Measurements from ENCODE around the gene KCNAB2.

KCNAB2 gene

DNA sequence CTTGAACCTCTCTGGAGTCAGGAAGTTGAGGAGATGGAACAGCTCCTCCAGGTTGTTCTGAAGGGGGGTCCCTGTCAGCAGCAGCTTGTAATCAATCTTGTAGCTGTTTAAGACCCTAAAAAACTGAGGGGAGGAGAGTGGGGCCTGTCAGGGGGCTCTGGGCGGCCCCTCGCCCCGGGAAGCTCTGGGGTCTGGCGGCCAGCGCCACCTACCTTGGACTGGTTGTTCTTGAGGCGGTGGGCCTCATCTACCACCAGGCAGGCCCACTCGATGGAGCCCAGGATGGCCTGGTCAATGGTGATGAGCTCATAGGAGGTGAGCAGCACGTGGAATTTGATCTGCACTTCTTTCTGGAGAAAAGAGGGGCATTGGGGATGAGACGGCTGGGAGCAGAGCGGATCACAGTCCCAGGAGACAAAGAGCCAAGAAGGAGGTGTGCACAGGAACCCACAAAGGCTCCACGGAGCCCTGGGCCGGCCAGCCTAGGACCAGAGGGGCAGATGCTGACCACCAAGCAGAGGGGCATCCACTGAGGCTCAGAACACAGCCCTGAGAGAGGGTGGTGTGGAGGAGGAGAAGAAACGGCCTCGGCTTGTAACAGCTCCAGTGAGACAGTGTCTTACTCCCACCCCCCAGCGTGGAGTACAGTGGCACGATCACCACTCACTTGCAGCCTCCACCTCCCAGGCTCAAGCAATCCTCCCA is 91.0 kb downstream of the KCNAB2 start:
- TF ChIP-seq, protein P1, sequence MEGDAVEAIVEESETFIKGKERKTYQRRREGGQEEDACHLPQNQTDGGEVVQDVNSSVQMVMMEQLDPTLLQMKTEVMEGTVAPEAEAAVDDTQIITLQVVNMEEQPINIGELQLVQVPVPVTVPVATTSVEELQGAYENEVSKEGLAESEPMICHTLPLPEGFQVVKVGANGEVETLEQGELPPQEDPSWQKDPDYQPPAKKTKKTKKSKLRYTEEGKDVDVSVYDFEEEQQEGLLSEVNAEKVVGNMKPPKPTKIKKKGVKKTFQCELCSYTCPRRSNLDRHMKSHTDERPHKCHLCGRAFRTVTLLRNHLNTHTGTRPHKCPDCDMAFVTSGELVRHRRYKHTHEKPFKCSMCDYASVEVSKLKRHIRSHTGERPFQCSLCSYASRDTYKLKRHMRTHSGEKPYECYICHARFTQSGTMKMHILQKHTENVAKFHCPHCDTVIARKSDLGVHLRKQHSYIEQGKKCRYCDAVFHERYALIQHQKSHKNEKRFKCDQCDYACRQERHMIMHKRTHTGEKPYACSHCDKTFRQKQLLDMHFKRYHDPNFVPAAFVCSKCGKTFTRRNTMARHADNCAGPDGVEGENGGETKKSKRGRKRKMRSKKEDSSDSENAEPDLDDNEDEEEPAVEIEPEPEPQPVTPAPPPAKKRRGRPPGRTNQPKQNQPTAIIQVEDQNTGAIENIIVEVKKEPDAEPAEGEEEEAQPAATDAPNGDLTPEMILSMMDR (IDR thresholded peaks at IDR 0.05; ENCODE audit: control insufficient read depth, extremely low read depth, insufficient read depth): no peak
- no peak for DNase-seq (ENCODE audit: low read depth)
- H3K4me3 ChIP-seq (ENCODE audit: low read depth, low read length): no peak overlapping the region

GRCh38 chr1:6137758-6138157 is 92.1 kb downstream of the KCNAB2 start:
- no peak overlapping the region for H3K4me3 ChIP-seq (ENCODE audit: low read depth, low read length)
- TF ChIP-seq, protein P1 (IDR thresholded peaks at IDR 0.05; ENCODE audit: control insufficient read depth, extremely low read depth, insufficient read depth): no peak
- no peak for DNase-seq (ENCODE audit: low read depth)

GRCh38 chr1:6140413-6140812 is 94.7 kb downstream of the KCNAB2 start:
- DNase-seq (ENCODE audit: low read depth): no peak
- H3K4me3 ChIP-seq (ENCODE audit: low read depth, low read length): no peak overlapping the region
- TF ChIP-seq, protein P1 (IDR thresholded peaks at IDR 0.05; ENCODE audit: control insufficient read depth, extremely low read depth, insufficient read depth): no peak

DNA sequence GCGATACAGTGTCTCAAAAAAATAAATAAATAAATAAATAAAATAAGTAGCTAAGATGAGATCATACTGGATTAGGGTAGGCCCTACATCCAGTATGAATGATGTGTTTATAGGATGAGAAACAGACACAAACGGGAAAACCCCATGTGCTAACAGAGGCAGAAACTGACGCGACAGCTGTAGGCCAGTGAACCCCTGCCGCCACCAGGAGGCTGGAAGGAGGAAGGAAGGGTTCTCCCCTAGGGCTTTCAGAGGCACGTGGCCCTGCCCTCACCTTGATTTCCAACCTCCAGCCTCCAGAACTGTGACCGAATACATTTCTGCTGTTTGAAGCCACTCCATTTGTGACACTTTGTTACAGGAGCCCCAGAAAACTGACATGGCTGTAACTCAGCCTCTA is 95.9 kb downstream of the KCNAB2 start:
- TF ChIP-seq, protein P1 (IDR thresholded peaks at IDR 0.05; ENCODE audit: control insufficient read depth, extremely low read depth, insufficient read depth): no peak
- no peak overlapping the region for H3K4me3 ChIP-seq (ENCODE audit: low read depth, low read length)
- no peak for DNase-seq (ENCODE audit: low read depth)

DNA sequence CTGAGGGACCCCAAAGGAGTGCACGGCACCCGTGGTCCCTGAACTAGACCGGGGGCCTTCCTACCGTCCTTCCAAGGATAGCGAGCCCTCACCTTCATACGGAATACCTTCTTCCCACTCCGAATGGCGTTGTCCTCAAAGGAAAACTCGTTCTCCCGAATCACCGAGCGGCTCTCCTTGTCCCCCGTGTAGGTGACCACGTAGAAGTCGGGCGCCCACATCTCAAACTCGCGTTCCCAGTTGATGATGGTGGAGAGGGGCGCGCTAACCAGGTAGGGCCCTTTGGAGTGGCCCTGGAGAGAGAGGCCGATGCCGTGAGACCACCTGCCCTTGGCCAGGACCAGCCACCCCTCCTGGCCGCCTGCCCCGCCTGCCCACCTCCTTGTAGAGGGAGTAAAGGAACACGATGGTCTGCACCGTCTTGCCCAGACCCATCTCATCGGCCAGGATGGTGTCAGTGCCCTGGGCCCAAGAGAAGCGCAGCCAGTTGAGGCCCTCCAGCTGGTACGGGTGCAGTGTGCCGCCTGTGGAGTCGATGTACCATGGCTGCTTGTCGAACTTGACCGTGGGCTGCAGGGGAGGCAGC is 96.4 kb downstream of the KCNAB2 start:
- TF ChIP-seq, protein P1 (IDR thresholded peaks at IDR 0.05; ENCODE audit: control insufficient read depth, extremely low read depth, insufficient read depth): no peak
- H3K4me3 ChIP-seq (ENCODE audit: low read depth, low read length): no peak overlapping the region
- no peak for DNase-seq (ENCODE audit: low read depth)

DNA sequence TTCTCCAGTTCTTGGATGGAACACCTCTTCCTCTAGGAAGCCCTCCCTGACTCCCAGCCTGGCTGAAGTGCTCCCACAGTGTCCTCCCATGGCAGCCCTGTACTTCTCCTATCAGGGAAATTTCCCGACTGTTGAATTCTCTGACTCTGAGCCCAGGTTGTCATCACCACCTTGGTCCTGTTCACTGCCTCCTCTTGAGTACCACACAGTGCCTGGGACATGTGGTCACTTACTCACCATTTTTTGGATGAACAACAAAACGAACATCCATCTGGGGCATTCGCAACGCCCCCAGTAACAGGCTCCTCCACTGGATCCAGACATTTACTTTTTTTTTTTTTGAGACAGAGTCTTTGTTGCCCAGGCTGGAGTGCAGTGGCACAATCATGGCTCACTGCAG is 97.0 kb downstream of the KCNAB2 start:
- no peak overlapping the region for H3K4me3 ChIP-seq (ENCODE audit: low read depth, low read length)
- TF ChIP-seq, protein P1 (IDR thresholded peaks at IDR 0.05; ENCODE audit: control insufficient read depth, extremely low read depth, insufficient read depth): no peak
- no peak for DNase-seq (ENCODE audit: low read depth)

DNA sequence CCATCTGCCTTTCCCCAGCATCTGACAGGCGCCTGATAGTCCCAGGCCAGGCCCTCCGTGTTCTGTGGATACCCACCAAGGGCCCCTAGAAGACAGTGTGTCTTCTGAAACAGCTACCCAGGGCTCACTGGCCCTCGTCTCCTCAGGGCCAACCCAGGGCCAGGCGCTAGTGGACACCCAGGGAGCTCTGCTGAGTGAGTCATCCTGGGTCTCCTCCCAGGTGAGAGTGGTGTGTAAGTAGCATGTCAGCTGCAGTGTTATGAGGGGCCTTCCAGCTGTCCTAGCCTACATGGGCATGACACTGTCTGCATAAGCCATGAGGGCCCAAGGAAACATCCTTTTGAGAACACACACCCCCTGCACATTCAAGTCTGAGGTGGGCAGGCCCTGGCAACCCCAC is 97.7 kb downstream of the KCNAB2 start:
- TF ChIP-seq, protein P1 (IDR thresholded peaks at IDR 0.05; ENCODE audit: control insufficient read depth, extremely low read depth, insufficient read depth): no peak
- H3K4me3 ChIP-seq (ENCODE audit: low read depth, low read length): no peak overlapping the region
- DNase-seq (ENCODE audit: low read depth): no peak
